Neuronal stem cell (in vitro differentiated cells): ENCODE data around the gene PTGR3.

Experiments
- DNase-seq: peaks from one replicate; pipeline ENCODE4 v3.0.0-alpha.2; 2013; ENCODE audit warnings: low spot score
- H2AFZ ChIP-seq: one replicate; pipeline ENCODE4 v1.6.1; 2013; ENCODE audit warnings: mild to moderate bottlenecking, low read length, inconsistent platforms
- H2AK5ac ChIP-seq: 2 replicates; pipeline ENCODE4 v1.6.1; 2013; ENCODE audit warnings: low read depth, mild to moderate bottlenecking, inconsistent platforms, low read length, moderate library complexity, mixed read lengths
- H2BK120ac ChIP-seq: 2 replicates; pipeline ENCODE4 v1.6.1; 2013; ENCODE audit warnings: low read depth, mild to moderate bottlenecking, inconsistent platforms, low read length, moderate library complexity, mixed read lengths
- H2BK12ac ChIP-seq: one replicate; pipeline ENCODE4 v1.6.1; 2013; ENCODE audit warnings: low read length, inconsistent platforms
- H2BK15ac ChIP-seq: 2 replicates; pipeline ENCODE4 v1.6.1; 2013; ENCODE audit warnings: mild to moderate bottlenecking, low read length, inconsistent platforms, mixed read lengths
- H2BK5ac ChIP-seq: one replicate; pipeline ENCODE4 v1.6.1; 2013; ENCODE audit warnings: inconsistent platforms, mild to moderate bottlenecking, low read length, moderate library complexity
- H3K14ac ChIP-seq: one replicate; pipeline ENCODE4 v1.6.1; 2013; ENCODE audit warnings: low read length, inconsistent platforms
- H3K18ac ChIP-seq: 2 replicates; pipeline ENCODE4 v1.6.1; 2013; ENCODE audit warnings: low read length, inconsistent platforms
- H3K23ac ChIP-seq: 2 replicates; pipeline ENCODE4 v1.6.1; 2013; ENCODE audit warnings: low read depth, mild to moderate bottlenecking, mixed read lengths, low read length, inconsistent platforms; ENCODE audit not compliant: poor library complexity
- H3K27ac ChIP-seq: replicated peaks from 3 replicates; pipeline ENCODE4 v1.5.1; 2013; ENCODE audit warnings: low read length, inconsistent platforms
- H3K27me3 ChIP-seq, 3 experiments: 2 replicates each; pipeline ENCODE4 v1.6.1; 2013; ENCODE audit warnings: low read length in 3 of 3, mild to moderate bottlenecking in 2 of 3, inconsistent platforms in 1 of 3, low read depth in 1 of 3, mixed read lengths in 1 of 3, moderate library complexity in 1 of 3; ENCODE audit not compliant: control insufficient read depth in 3 of 3, insufficient read depth in 3 of 3
- H3K36me3 ChIP-seq, 2 donors: replicated peaks in 1 of 2; 2 replicates each; pipeline ENCODE4 v1.6.1; 2013; ENCODE audit warnings: low read length in 2 of 2; ENCODE audit not compliant: control insufficient read depth in 2 of 2, insufficient read depth in 2 of 2
- H3K4ac ChIP-seq: 2 replicates; pipeline ENCODE4 v1.6.1; 2013; ENCODE audit warnings: inconsistent platforms, mild to moderate bottlenecking, low read length, moderate library complexity
- H3K4me1 ChIP-seq, 2 donors: 1 replicate in 1 of 2; 2 replicates in 1 of 2; pipeline ENCODE4 v1.6.1; 2013; ENCODE audit warnings: low read length in 2 of 2, low read depth in 1 of 2; ENCODE audit not compliant: control insufficient read depth in 2 of 2, insufficient read depth in 1 of 2
- H3K4me2 ChIP-seq: one replicate; pipeline ENCODE4 v1.6.1; 2013; ENCODE audit warnings: mild to moderate bottlenecking, low read length, inconsistent platforms; ENCODE audit not compliant: insufficient read depth, poor library complexity, severe bottlenecking
- H3K4me3 ChIP-seq, 2 donors: 2 replicates each; pipeline ENCODE4 v1.5.1; 2013; ENCODE audit warnings: low read length in 2 of 2, mild to moderate bottlenecking in 2 of 2, inconsistent platforms in 1 of 2, moderate library complexity in 1 of 2
- H3K79me1 ChIP-seq: one replicate; pipeline ENCODE4 v1.6.1; 2013; ENCODE audit warnings: low read depth, mild to moderate bottlenecking, inconsistent platforms, low read length, moderate library complexity
- H3K9ac ChIP-seq: one replicate; pipeline ENCODE4 v1.6.1; 2013; ENCODE audit warnings: mild to moderate bottlenecking, low read depth, low read length, inconsistent platforms; ENCODE audit not compliant: poor library complexity
- H3K9me3 ChIP-seq, 2 donors: replicated peaks in 1 of 2; 2 replicates each; pipeline versions ENCODE3 to v1.6.1; 2013; ENCODE audit warnings: low read length in 2 of 2, mild to moderate bottlenecking in 2 of 2, inconsistent platforms in 1 of 2, low read depth in 1 of 2, mixed read lengths in 1 of 2, moderate library complexity in 1 of 2; ENCODE audit not compliant: control insufficient read depth in 2 of 2, insufficient read depth in 1 of 2
- H4K8ac ChIP-seq: one replicate; pipeline ENCODE4 v1.6.1; 2013; ENCODE audit warnings: low read depth, mild to moderate bottlenecking, inconsistent platforms, low read length, moderate library complexity
- H4K91ac ChIP-seq: one replicate; pipeline ENCODE4 v1.6.1; 2013; ENCODE audit warnings: low read length, low read depth, mild to moderate bottlenecking, inconsistent platforms; ENCODE audit not compliant: poor library complexity
- WGBS, 2 donors: extraction: QIAGEN DNeasy Blood & Tissue Kit; methylation state at CpG; one replicate each; pipeline ENCODE4 v1.1.7; 2013; ENCODE audit warnings: missing lambda C conversion rate in 2 of 2, mixed read lengths in 1 of 2; ENCODE audit not compliant: insufficient read length in 2 of 2, insufficient replicate concordance in 1 of 2; ENCODE audit errors: extremely low coverage in 2 of 2; 5-methylcytosine and 5-hydroxymethylcytosine counted together

Gene PTGR3

DNA sequence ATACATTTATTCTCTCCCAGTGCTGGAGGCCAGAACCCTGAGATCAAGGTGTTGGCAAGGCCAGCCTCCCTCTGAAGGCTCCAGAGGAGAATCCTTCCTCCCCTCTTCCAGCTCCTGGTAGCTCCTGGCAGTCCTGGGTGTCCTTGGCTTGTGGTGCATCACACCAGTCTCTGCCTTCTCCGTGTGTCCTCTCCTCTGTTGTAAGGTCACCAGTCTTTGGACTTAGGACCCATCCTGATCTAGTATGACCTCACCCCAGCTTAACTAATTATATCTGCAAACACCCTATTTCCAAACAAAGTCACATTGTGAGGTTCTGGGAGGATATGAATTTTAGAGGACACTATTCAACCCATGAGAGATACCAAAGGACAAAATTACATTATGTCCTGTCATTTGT, 32.8 kb upstream of the PTGR3 start:
- Histone ChIP-seq H2AK5ac (no peak overlapping the region), H3K4me1 (no peaks in the 10 kb centered on the region), H3K9me3 (peaks cover 0 to 3% of the 10 kb centered on the region in 2 donors), H3K23ac (no peak overlapping the region), H3K4me3 (no peak overlapping the region), H3K9ac (no peak overlapping the region), H3K27ac (no peak overlapping the region), H3K14ac (no peak overlapping the region), H2BK12ac (no peak overlapping the region), H2AFZ (no peak overlapping the region), H3K4ac (no peak overlapping the region), H3K18ac (no peak overlapping the region), H4K91ac (no peak overlapping the region), H2BK5ac (no peak overlapping the region), H2BK15ac (no peak overlapping the region), H3K36me3 (no peaks in the 10 kb centered on the region), H4K8ac (no peak overlapping the region), H3K4me2 (no peak overlapping the region), H3K79me1 (no peaks in the 10 kb centered on the region), H2BK120ac (no peak overlapping the region), H3K27me3 (no peaks in the 10 kb centered on the region)
- WGBS, 2 donors = no CpG with 5 or more reads among the region's 1 CpG
- DNase-seq = no peak

- no peak overlapping the region for H4K8ac ChIP-seq
- no peaks in the 10 kb centered on the region for H3K4me1 ChIP-seq
- no CpG with 5 or more reads among the region's 10 CpGs for WGBS, 2 donors
- H3K9me3 ChIP-seq = peaks cover 0 to 3% of the 10 kb centered on the region in 2 donors
- no peaks in the 10 kb centered on the region for H3K36me3 ChIP-seq
- H4K91ac ChIP-seq = no peak overlapping the region
- peak overlapping the region; percentile 13 for H3K18ac ChIP-seq
- no peak overlapping the region for H3K9ac ChIP-seq
- H3K4me2 ChIP-seq = no peak overlapping the region
- H3K23ac ChIP-seq = no peak overlapping the region
- no peak for DNase-seq
- H2BK12ac ChIP-seq = no peak overlapping the region
- H3K4me3 ChIP-seq = no peak overlapping the region
- H2AK5ac ChIP-seq = no peak overlapping the region
- no peak overlapping the region for H2BK15ac ChIP-seq
- no peak overlapping the region for H3K14ac ChIP-seq
- H3K27ac ChIP-seq = no peak overlapping the region
- no peak overlapping the region for H2BK120ac ChIP-seq
- no peaks in the 10 kb centered on the region for H3K27me3 ChIP-seq
- no peak overlapping the region for H2AFZ ChIP-seq
- H3K79me1 ChIP-seq = no peaks in the 10 kb centered on the region
- H3K4ac ChIP-seq = no peak overlapping the region
- H2BK5ac ChIP-seq = no peak overlapping the region
Observed at GRCh38 chr18:75240433-75240832, 31.5 kb upstream of the PTGR3 start.

GRCh38 chr18:75238786-75239185, 29.8 kb upstream of the PTGR3 start:
- H2AFZ ChIP-seq = no peak overlapping the region
- no peak overlapping the region for H3K4me2 ChIP-seq
- no peak overlapping the region for H3K4ac ChIP-seq

DNA sequence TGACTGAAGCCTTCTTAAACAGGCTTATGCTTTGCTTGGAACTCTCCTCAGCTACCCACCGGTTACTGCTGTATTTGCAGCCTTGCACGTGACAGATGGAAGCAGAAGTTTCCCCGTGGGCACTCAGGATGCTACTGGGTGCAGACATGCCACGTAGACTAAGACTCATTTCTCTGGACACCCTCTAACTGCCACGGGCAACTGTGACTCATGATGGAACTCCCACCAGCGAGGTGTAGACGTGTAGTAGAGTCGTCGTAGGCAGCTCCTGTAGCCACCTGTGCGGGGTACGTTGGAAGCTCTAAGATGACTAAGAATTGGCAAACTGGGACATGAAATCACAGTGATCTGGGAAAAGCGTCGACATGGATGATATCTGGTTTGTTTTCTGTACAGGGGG, 29.2 kb upstream of the PTGR3 start:
- no peak for DNase-seq
- no peak overlapping the region for H4K8ac ChIP-seq
- H2BK5ac ChIP-seq = no peak overlapping the region
- H3K4me3 ChIP-seq = no peak overlapping the region
- H3K79me1 ChIP-seq = no peaks in the 10 kb centered on the region
- H3K27me3 ChIP-seq = no peaks in the 10 kb centered on the region
- H2AFZ ChIP-seq = no peak overlapping the region
- no peak overlapping the region for H2AK5ac ChIP-seq
- H3K18ac ChIP-seq = no peak overlapping the region
- no CpG with 5 or more reads among the region's 13 CpGs for WGBS, 2 donors
- no peak overlapping the region for H2BK120ac ChIP-seq
- H3K4me2 ChIP-seq = no peak overlapping the region
- no peak overlapping the region for H2BK12ac ChIP-seq
- H3K9ac ChIP-seq = no peak overlapping the region
- no peaks in the 10 kb centered on the region for H3K36me3 ChIP-seq
- no peaks in the 10 kb centered on the region for H3K4me1 ChIP-seq
- H3K4ac ChIP-seq = no peak overlapping the region
- no peak overlapping the region for H2BK15ac ChIP-seq
- no peak overlapping the region for H3K23ac ChIP-seq
- peaks cover 0 to 3% of the 10 kb centered on the region in 2 donors for H3K9me3 ChIP-seq
- H3K14ac ChIP-seq = no peak overlapping the region
- H3K27ac ChIP-seq = no peak overlapping the region
- no peak overlapping the region for H4K91ac ChIP-seq

More at GRCh38 chr18:75238786-75239185, 29.8 kb upstream of the PTGR3 start:
- Histone ChIP-seq H3K23ac (no peak overlapping the region), H3K36me3 (no peaks in the 10 kb centered on the region), H3K9me3 (peaks cover 0 to 3% of the 10 kb centered on the region in 2 donors), H3K14ac (no peak overlapping the region), H2BK5ac (no peak overlapping the region), H3K18ac (peak overlapping the region; percentile 2), H2BK15ac (no peak overlapping the region), H2BK120ac (no peak overlapping the region), H3K4me1 (no peaks in the 10 kb centered on the region), H4K8ac (no peak overlapping the region), H3K4me3 (no peak overlapping the region), H3K9ac (no peak overlapping the region), H2BK12ac (no peak overlapping the region), H3K27me3 (no peaks in the 10 kb centered on the region), H2AK5ac (no peak overlapping the region), H4K91ac (no peak overlapping the region), H3K79me1 (no peaks in the 10 kb centered on the region), H3K27ac (no peak overlapping the region)
- no peak for DNase-seq
- WGBS, 2 donors = no CpG with 5 or more reads among the region's 10 CpGs
